ENCODE measurements around the gene CDK5RAP2. TPM values are rescaled to one million over a fixed set of nuclear protein-coding genes. Genes with fewer than 3 reads are reported as not detected.

Gene CDK5RAP2
- total and polyA plus RNA-seq, 9 of the 15 experiments (the other 6 are each of a cell fraction or from before 2014, with no cell fraction given) = 19.9 to 68.8 (median 42.2) TPM

GRCh38 chr9:120579139-120580050 lies 572 bp downstream of the CDK5RAP2 start (continued):
- no peak for TF ChIP-seq ARID3A (IDR thresholded peaks at IDR 0.05; ENCODE audit: borderline replicate concordance, low read depth, low read length)
- TF ChIP-seq HDAC6 (IDR thresholded peaks at IDR 0.05; ENCODE audit: low read depth, low read length) = no peak
- TF ChIP-seq FOXP1 (CRISPR knock-in tag; IDR thresholded peaks at IDR 0.05) = no peak
- peak; percentile 81 for TF ChIP-seq ADNP (tag; IDR thresholded peaks at IDR 0.05)
- TF ChIP-seq ZEB2 (IDR thresholded peaks at IDR 0.05) = no peak
- TF ChIP-seq FOXP4 (CRISPR knock-in tag; IDR thresholded peaks at IDR 0.05; ENCODE audit: borderline replicate concordance) = no peak
- TF ChIP-seq NFATC3 (IDR thresholded peaks at IDR 0.05) = no peak
- TF ChIP-seq ZNF655 (CRISPR knock-in tag; IDR thresholded peaks at IDR 0.05) = no peak
- no peak for TF ChIP-seq ILF3 (IDR thresholded peaks at IDR 0.05; ENCODE audit: borderline replicate concordance)
- peak; percentile 22 for TF ChIP-seq PRDM10 (IDR thresholded peaks at IDR 0.05; ENCODE audit: partially characterized antibody)
- no peak for TF ChIP-seq ZBTB9 (CRISPR knock-in tag; IDR thresholded peaks at IDR 0.05)
- 0 out of 2 replicates have a peak, but pooled peaks have one; percentile 9 for TF ChIP-seq SMC3 (conservative IDR thresholded peaks at IDR 0.05; ENCODE audit: insufficient read depth, low read depth, low read length)
- TF ChIP-seq PATZ1 (CRISPR knock-in tag; IDR thresholded peaks at IDR 0.05; ENCODE audit: borderline replicate concordance) = no peak

Data from K562 (cell line).